ENCODE measurements around the gene GJA4. TPM values are rescaled to one million over a fixed set of nuclear protein-coding genes. Genes with fewer than 3 reads are reported as not detected.
"Not testable (repeated sequence)": the region's sequence is repeated elsewhere in the genome, so short reads cannot be mapped to it uniquely, and the experiment has no call there.

Gene GJA4
- total RNA-seq, 1 donor: not detected

GRCh38 chr1:34768856-34769255 lies 23.9 kb upstream of the GJA4 start:
- peak; percentile 41 for DNase-seq (ENCODE audit: low read depth)
- TF ChIP-seq CTCF (IDR thresholded peaks at IDR 0.05; ENCODE audit: insufficient read depth, low read length): no peak
- H3K4me3 ChIP-seq (ENCODE audit: low read depth, low read length): no peak overlapping the region

GRCh38 chr1:34770891-34771504 lies 21.8 kb upstream of the GJA4 start:
- H3K4me3 ChIP-seq (ENCODE audit: low read depth, low read length): no peak overlapping the region
- TF ChIP-seq CTCF (IDR thresholded peaks at IDR 0.05; ENCODE audit: insufficient read depth, low read length): no peak
- no peak for DNase-seq (ENCODE audit: low read depth)

GRCh38 chr1:34771573-34772371 lies 21.0 kb upstream of the GJA4 start:
- DNase-seq (ENCODE audit: low read depth): no peak
- no peak overlapping the region for H3K4me3 ChIP-seq (ENCODE audit: low read depth, low read length)
- TF ChIP-seq CTCF (IDR thresholded peaks at IDR 0.05; ENCODE audit: insufficient read depth, low read length): no peak

- H3K4me3 ChIP-seq (ENCODE audit: low read depth, low read length); DNase-seq (ENCODE audit: low read depth): not testable (repeated sequence)
Measured at GRCh38 chr1:34773114-34773513, 19.7 kb upstream of the GJA4 start.

- DNase-seq (ENCODE audit: low read depth): no peak
- TF ChIP-seq CTCF (IDR thresholded peaks at IDR 0.05; ENCODE audit: insufficient read depth, low read length): no peak
- H3K4me3 ChIP-seq (ENCODE audit: low read depth, low read length): no peak overlapping the region
Measured at GRCh38 chr1:34774957-34775356, 17.8 kb upstream of the GJA4 start.

- TF ChIP-seq CTCF (IDR thresholded peaks at IDR 0.05; ENCODE audit: insufficient read depth, low read length): no peak
- no peak overlapping the region for H3K4me3 ChIP-seq (ENCODE audit: low read depth, low read length)
- DNase-seq (ENCODE audit: low read depth): no peak
Measured at GRCh38 chr1:34776911-34777310, 15.9 kb upstream of the GJA4 start.

GRCh38 chr1:34777519-34778321 lies 15.1 kb upstream of the GJA4 start:
- DNase-seq (ENCODE audit: low read depth): no peak

More at GRCh38 chr1:34777519-34778321, 15.1 kb upstream of the GJA4 start:
- no peak for TF ChIP-seq CTCF (IDR thresholded peaks at IDR 0.05; ENCODE audit: insufficient read depth, low read length)
- no peak overlapping the region for H3K4me3 ChIP-seq (ENCODE audit: low read depth, low read length)
